ENCODE results near the gene ARHGEF33.

DNA sequence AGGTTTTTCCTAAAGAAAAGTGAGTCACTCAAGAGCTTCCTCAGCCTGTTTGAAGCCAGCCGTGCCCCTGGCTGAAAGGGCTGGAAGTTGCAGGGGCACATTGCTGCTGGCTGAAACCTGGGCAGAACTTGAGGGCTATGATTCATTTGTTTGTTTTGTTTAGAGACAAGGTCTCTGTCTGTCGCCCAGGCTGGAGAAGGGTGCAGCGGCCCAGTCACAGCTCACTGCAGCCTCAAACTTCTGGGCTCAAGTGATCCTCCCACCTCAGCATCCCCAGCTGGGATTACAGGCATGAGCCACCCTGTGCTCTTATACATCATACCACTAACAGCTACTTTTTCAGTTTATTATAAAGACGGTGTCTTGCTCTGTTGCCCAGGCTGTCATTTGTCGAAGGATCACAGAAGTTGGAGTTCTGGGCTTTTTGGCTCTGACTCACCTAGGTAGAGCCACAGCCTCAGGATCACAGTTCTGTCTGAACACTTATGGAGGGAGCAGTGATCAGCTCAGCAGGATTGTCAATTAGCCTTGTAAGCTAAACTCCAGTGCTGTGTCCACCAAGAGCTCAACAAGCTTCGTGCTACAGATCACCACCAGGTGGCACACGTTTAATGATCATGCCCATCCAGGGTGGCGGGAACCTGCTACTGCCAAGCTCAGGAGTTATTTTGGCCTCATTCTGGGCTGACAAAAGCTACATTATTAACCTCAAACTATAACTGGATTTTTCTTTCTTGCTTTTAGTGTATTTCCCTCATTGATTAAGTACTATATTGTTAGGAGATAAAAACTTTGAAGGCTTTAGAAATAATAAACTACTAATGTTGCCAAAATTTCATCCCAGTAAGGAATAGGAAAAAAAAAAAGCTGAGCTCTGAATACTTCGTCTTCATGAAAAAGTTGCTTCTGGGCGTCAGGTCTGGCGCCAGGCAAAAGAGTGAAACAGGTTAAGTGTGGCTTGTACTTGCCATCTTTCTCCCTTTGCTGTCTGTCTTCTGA, 57.9 kb downstream of the ARHGEF33 start:
- TF ChIP-seq FOXA1 (IDR thresholded peaks at IDR 0.05) (no peak), FOXK2 (IDR thresholded peaks at IDR 0.05) (no peak), SP1 (IDR thresholded peaks at IDR 0.05) (no peak), ELF4 (IDR thresholded peaks at IDR 0.05) (no peak), SUZ12 (IDR thresholded peaks at IDR 0.05) (no peak)

Measured in HEK293T (cell line).